K562 (cell line): ENCODE data around the gene OR2AT4. TPM values are rescaled to one million over a fixed set of nuclear protein-coding genes. Genes with fewer than 3 reads are reported as not detected.
A peak's percentile ranks its signal among the peaks of the same experiment; 100 is the strongest.

ENCODE experiments used
- DEAF1 ChIP-seq: fragments of 450-650 bp; formaldehyde crosslinking; IDR thresholded peaks from 2 replicates; pipeline ENCODE4 v1.4.0; 2020; ENCODE audit warnings: mild to moderate bottlenecking, moderate library complexity
- EP400 ChIP-seq: fragments of 450-650 bp; IDR thresholded peaks from 2 replicates; pipeline ENCODE4 v1.6.1; 2017; ENCODE audit warnings: antibody characterized with exemption, mild to moderate bottlenecking, moderate library complexity
- FOXA3 ChIP-seq, 2 experiments: fragments of 450-650 bp in 1 of 2; sonication (generic) in 1 of 2; formaldehyde crosslinking; IDR thresholded peaks in 1 of 2; conservative IDR thresholded peaks in 1 of 2; 2 replicates each; pipeline versions ENCODE4 v1.4.0 to v1.8.0; 2020 to 2022; ENCODE audit warnings: mild to moderate bottlenecking in 2 of 2, missing genetic modification reagents in 1 of 2
- GATAD2B ChIP-seq: fragments of 450-650 bp; IDR thresholded peaks from 2 replicates; pipeline ENCODE4 v1.6.1; 2017; ENCODE audit warnings: mild to moderate bottlenecking, borderline replicate concordance
- HBP1 ChIP-seq: fragments of 450-650 bp; formaldehyde crosslinking; IDR thresholded peaks from 2 replicates; pipeline ENCODE4 v1.4.0; 2022; ENCODE audit warnings: missing genetic modification characterization
- KLF10 ChIP-seq: fragments of 250-450 bp; sonication (Bioruptor Pico); IDR thresholded peaks from 2 replicates; pipeline ENCODE4 v1.6.1; 2021; ENCODE audit warnings: matching md5 sums
- MLX ChIP-seq, 2 experiments: fragments of 450-650 bp in 1 of 2; sonication (generic) in 1 of 2; formaldehyde crosslinking; conservative IDR thresholded peaks; 2 replicates each; pipeline versions ENCODE4 v1.4.0 to v1.8.1; 2020 to 2022; ENCODE audit warnings: mild to moderate bottlenecking in 1 of 2, missing genetic modification reagents in 1 of 2
- NFRKB ChIP-seq: fragments of 450-650 bp; IDR thresholded peaks from 2 replicates; pipeline ENCODE4 v1.6.1; 2016; ENCODE audit warnings: low read depth
- POLR2H ChIP-seq: IDR thresholded peaks from 2 replicates; pipeline ENCODE4 v1.6.1; 2016; ENCODE audit warnings: missing genetic modification characterization, low read depth, mild to moderate bottlenecking, control low read depth, missing compliant biosample characterization, moderate library complexity
- RBM14 ChIP-seq: fragments of 200-400 bp; formaldehyde crosslinking; IDR thresholded peaks from 2 replicates; pipeline ENCODE4 v1.6.1; 2018; ENCODE audit warnings: low read depth, mild to moderate bottlenecking, low read length, moderate library complexity, borderline replicate concordance; ENCODE audit not compliant: insufficient read depth
- SMC3 ChIP-seq: conservative IDR thresholded peaks from 2 replicates; pipeline ENCODE4 v1.6.1; 2011; ENCODE audit warnings: low read depth, low read length, improper control_type of control experiment; ENCODE audit not compliant: insufficient read depth
- TCF15 ChIP-seq: fragments of 250-450 bp; sonication (Bioruptor Pico); IDR thresholded peaks from 2 replicates; pipeline ENCODE4 v1.8.0; 2022; ENCODE audit warnings: moderate library complexity, mild to moderate bottlenecking, inconsistent platforms
- TRIM28 ChIP-seq: fragments of 450-650 bp; IDR thresholded peaks from 2 replicates; pipeline ENCODE4 v1.6.1; 2017
- UBTF ChIP-seq, 2 experiments: IDR thresholded peaks; 2 replicates each; pipeline ENCODE4 v1.6.1; 2012; ENCODE audit warnings: improper control_type of control experiment in 2 of 2, low read depth in 2 of 2, low read length in 2 of 2, borderline replicate concordance in 1 of 2
- USF1 ChIP-seq: sonication (generic); formaldehyde crosslinking; IDR thresholded peaks from 2 replicates; pipeline ENCODE4 v1.9.0; 2022; ENCODE audit warnings: mild to moderate bottlenecking, missing genetic modification reagents
- ZBED1 ChIP-seq: IDR thresholded peaks from 2 replicates; pipeline ENCODE4 v1.6.1; 2014
- ZEB2 ChIP-seq: fragments of 450-650 bp; IDR thresholded peaks from 2 replicates; pipeline ENCODE4 v1.6.1; 2016
- ZNF282 ChIP-seq: sonication (generic); formaldehyde crosslinking; IDR thresholded peaks from 2 replicates; pipeline ENCODE4 v1.8.1; 2023; ENCODE audit warnings: missing genetic modification reagents
- ZNF445 ChIP-seq: fragments of 250-450 bp; sonication (Bioruptor Pico); IDR thresholded peaks from 2 replicates; pipeline ENCODE4 v1.4.0; 2020; ENCODE audit warnings: low read depth, mild to moderate bottlenecking, moderate library complexity
- ZNF57 ChIP-seq: fragments of 450-650 bp; formaldehyde crosslinking; IDR thresholded peaks from 2 replicates; pipeline ENCODE4 v1.4.0; 2020; ENCODE audit warnings: mild to moderate bottlenecking, moderate library complexity
- ZNF75A ChIP-seq: fragments of 450-650 bp; formaldehyde crosslinking; IDR thresholded peaks from 2 replicates; pipeline ENCODE4 v1.4.0; 2020; ENCODE audit warnings: mild to moderate bottlenecking
- polyA plus RNA-seq, 8 experiments: library from polyadenylated mRNA; depleted of rRNA in 4 of 8; stranded (reverse) in 5 of 8; unstranded in 3 of 8; fragments of >200 nt; fragmentation: Nextera tagmentation in 2 of 8; fragmentation: Illumina TruSeq in 1 of 8; extraction: Ambion mirVana in 2 of 8; extraction: Trizol in 1 of 8; gene quantifications; 2 replicates each; pipeline versions ENCODE4 v1.2.1 to v1.2.3, GENCODE V29; 2011 to 2014; ENCODE audit warnings: inconsistent platforms in 1 of 8, missing spikeins in 1 of 8
- total RNA-seq, 7 experiments: library from RNA; depleted of rRNA in 6 of 7; stranded (reverse); fragments of >200 nt in 6 of 7; fragmentation: Illumina TruSeq in 2 of 7; extraction: Trizol in 2 of 7; gene quantifications; 2 replicates each; pipeline versions ENCODE4 v1.2.1 to v1.2.3, GENCODE V29; 2011 to 2021; ENCODE audit warnings: low replicate concordance in 1 of 7

Gene OR2AT4
- total and polyA plus RNA-seq, 9 of the 15 experiments (the other 6 are each of a cell fraction or from before 2014, with no cell fraction given): 0.86 to 3.1 (median 2.0) TPM

GRCh38 chr11:75103380-75104026 is 6.8 kb upstream of the OR2AT4 start (continued):
- TF ChIP-seq UBTF (IDR thresholded peaks at IDR 0.05; ENCODE audit: borderline replicate concordance in 1 of 2, low read depth in 2 of 2, low read length in 2 of 2) (no peak), ZNF75A (CRISPR knock-in tag) (0 out of 2 replicates have a peak, but pooled peaks have one; percentile 4), RBM14 (no peak), FOXA3 (CRISPR knock-in tag; conservative IDR thresholded peaks at IDR 0.05 in 1 of 2, IDR thresholded peaks at IDR 0.05 in 1 of 2) (no peak), MLX (CRISPR knock-in tag; conservative IDR thresholded peaks at IDR 0.05) (no peak), ZNF445 (CRISPR knock-in tag) (no peak), KLF10 (CRISPR knock-in tag) (no peak), HBP1 (0 out of 2 replicates have a peak, but pooled peaks have one; percentile 44), GATAD2B (peak; percentile 89), EP400 (peak; percentile 44; the same call in 1 of the 2 replicates), ZNF282 (no peak), NFRKB (peak; percentile 89; the same call in 1 of the 2 replicates), USF1 (CRISPR knock-in tag) (no peak), ZBED1 (no peak), DEAF1 (CRISPR knock-in tag) (no peak), ZNF57 (CRISPR knock-in tag) (no peak), POLR2H (tag) (peak; percentile 47; the same call in 1 of the 2 replicates), ZEB2 (peak; percentile 87), TCF15 (CRISPR knock-in tag) (no peak), SMC3 (no peak), TRIM28 (peak; percentile 35; the same call in 1 of the 2 replicates)
